Myometrial cell (primary cell): ENCODE data around the gene NPIPB8. TPM values are rescaled to one million over a fixed set of nuclear protein-coding genes. Genes with fewer than 3 reads are reported as not detected.

Experiments used
- total RNA-seq: library from RNA; depleted of rRNA; stranded (reverse); fragments of >200 nt; gene quantifications from 2 replicates; pipeline ENCODE4 v1.2.3, GENCODE V29; 2015

NPIPB8 gene
- not detected in 2 replicates for total RNA-seq

GRCh38 chr16:28637765-28638164 is at the start of gene NPIPB8:
TSS of gene NPIPB8 (plus strand) at chr16:28638065. CDS start at chr16:28638361, 296 bp downstream.

GRCh38 chr16:28596840-28597691 is 40.8 kb upstream of the NPIPB8 start, which contains the start of gene SULT1A2:
TSS of gene SULT1A2 (minus strand) at chr16:28597050. CDS start at chr16:28595930, 1,120 bp downstream.

GRCh38 chr16:28609631-28610594 is 28.0 kb upstream of the NPIPB8 start, which contains the start of gene SULT1A1:
TSS of gene SULT1A1 (minus strand) at chr16:28610044. CDS start at chr16:28608855, 1,189 bp downstream.

Other genes with a start within 250 kb of the NPIPB8 start
- 112 and 116 TPM in 2 replicates for gene EIF3CL, start 234.2 kb upstream of the NPIPB8 start, total RNA-seq
- not detected in 2 replicates for gene NPIPB7, start 165.7 kb upstream of the NPIPB8 start, total RNA-seq
- gene CLN3, start 146.0 kb upstream of the NPIPB8 start, total RNA-seq: 16.1 and 19.0 TPM in 2 replicates
- gene APOBR, start 143.4 kb upstream of the NPIPB8 start, total RNA-seq: not detected in 2 replicates
- not detected in 2 replicates for gene IL27, start 131.2 kb upstream of the NPIPB8 start, total RNA-seq
- gene NUPR1, start 99.1 kb upstream of the NPIPB8 start, total RNA-seq: 28.7 and 29.1 TPM in 2 replicates
- gene SGF29, start 84.1 kb upstream of the NPIPB8 start, total RNA-seq: 11.2 and 14.7 TPM in 2 replicates
- 0.58 TPM in 1 of 2 replicates, not detected in the other for gene SULT1A2, start 41.0 kb upstream of the NPIPB8 start, total RNA-seq
- gene SULT1A1, start 28.0 kb upstream of the NPIPB8 start, total RNA-seq: 4.6 and 5.2 TPM in 2 replicates
- 127 and 137 TPM in 2 replicates for gene EIF3C, start 73.4 kb downstream of the NPIPB8 start, total RNA-seq
- not detected in 2 replicates for gene NPIPB9, start 113.7 kb downstream of the NPIPB8 start, total RNA-seq
- 45.6 and 60.1 TPM in 2 replicates for gene ATXN2L, start 184.9 kb downstream of the NPIPB8 start, total RNA-seq
- gene TUFM, start 208.3 kb downstream of the NPIPB8 start, total RNA-seq: 204 and 207 TPM in 2 replicates
- 30.6 and 36.7 TPM in 2 replicates for gene SH2B1, start 225.8 kb downstream of the NPIPB8 start, total RNA-seq
- 0.29 TPM in 1 of 2 replicates, not detected in the other for gene ATP2A1, start 240.4 kb downstream of the NPIPB8 start, total RNA-seq